SK-N-SH (cell line): Measurements from ENCODE around the gene MDM4. TPM values are rescaled to one million over a fixed set of nuclear protein-coding genes. Genes with fewer than 3 reads are reported as not detected.

Experiments used
- CTCF ChIA-PET: fragments of 300-600, 350-600 bp; formaldehyde crosslinking; extraction: SDS; loops from one replicate; lab custom pipeline; 2021; lab: Yijun Ruan, JAX
- POLR2A ChIA-PET: fragments of 350-600 bp; sonication (Branson Sonifier 250); formaldehyde crosslinking; extraction: SDS; loops from one replicate; lab custom pipeline; 2020; ENCODE audit warnings: antibody characterized with exemption, inconsistent platforms; lab: Yijun Ruan, JAX
- DNase-seq: peaks from one replicate; pipeline ENCODE4 v3.0.0; 2012
- H2AFZ ChIP-seq: fragments of 200-600 bp; sonication (generic); 2 replicates; pipeline ENCODE4 v1.8.1; 2016; ENCODE audit warnings: antibody characterized with exemption, mild to moderate bottlenecking, low read depth
- H3F3A ChIP-seq: fragments of 200-600 bp; sonication (generic); replicated peaks from 2 replicates; pipeline ENCODE3; 2016; ENCODE audit warnings: antibody characterized with exemption, mild to moderate bottlenecking; ENCODE audit not compliant: insufficient read depth
- H3K27ac ChIP-seq, 2 experiments: fragments of 200-500 bp in 1 of 2; fragments of 200-600 bp in 1 of 2; sonication (Bioruptor generic) in 1 of 2; sonication (generic), shearing (Covaris generic) in 1 of 2; 2 replicates each; pipeline versions ENCODE4 v1.5.1 to v1.6.1; 2014 to 2016; ENCODE audit warnings: low read depth in 2 of 2, inconsistent platforms in 1 of 2, low read length in 1 of 2, mild to moderate bottlenecking in 1 of 2, mixed read lengths in 1 of 2
- H3K27me3 ChIP-seq: fragments of 200-600 bp; sonication (generic), shearing (Covaris generic); 2 replicates; pipeline ENCODE4 v1.6.1; 2016; ENCODE audit warnings: mixed run types; ENCODE audit not compliant: insufficient read depth
- H3K36me3 ChIP-seq, 2 experiments: fragments of 200-500 bp in 1 of 2; fragments of 200-600 bp in 1 of 2; sonication (Bioruptor generic) in 1 of 2; sonication (generic) in 1 of 2; replicated peaks in 1 of 2; 2 replicates each; pipeline versions ENCODE3 to v1.5.1; 2014 to 2016; ENCODE audit warnings: low read length in 1 of 2, mild to moderate bottlenecking in 1 of 2; ENCODE audit not compliant: insufficient read depth in 2 of 2, control insufficient read depth in 1 of 2
- H3K4me1 ChIP-seq, 2 experiments: fragments of 200-500 bp in 1 of 2; fragments of 200-600 bp in 1 of 2; sonication (Bioruptor generic) in 1 of 2; sonication (generic), shearing (Covaris generic) in 1 of 2; 2 replicates each; pipeline versions ENCODE4 v1.5.1 to v1.6.1; 2014 to 2016; ENCODE audit warnings: low read depth in 1 of 2, low read length in 1 of 2, mixed run types in 1 of 2; ENCODE audit not compliant: insufficient read depth in 2 of 2, control insufficient read depth in 1 of 2
- H3K4me2 ChIP-seq: fragments of 200-600 bp; sonication (generic), shearing (Covaris generic); 2 replicates; pipeline ENCODE4 v1.6.1; 2017; ENCODE audit warnings: mixed run types
- H3K4me3 ChIP-seq, 2 experiments: fragments of 200-500 bp in 1 of 2; fragments of 200-600 bp in 1 of 2; sonication (Bioruptor generic) in 1 of 2; sonication (generic), shearing (Covaris generic) in 1 of 2; 2 replicates each; pipeline versions ENCODE4 v1.5.1 to v1.8.1; 2014 to 2016; ENCODE audit warnings: low read depth in 2 of 2, inconsistent platforms in 1 of 2, low read length in 1 of 2, mild to moderate bottlenecking in 1 of 2, mixed read lengths in 1 of 2, moderate library complexity in 1 of 2
- H3K79me2 ChIP-seq: fragments of 200-600 bp; sonication (generic); 2 replicates; pipeline ENCODE4 v1.8.1; 2017; ENCODE audit warnings: mild to moderate bottlenecking; ENCODE audit not compliant: insufficient read depth
- H3K9ac ChIP-seq: fragments of 200-600 bp; sonication (generic); 2 replicates; pipeline ENCODE4 v1.6.1; 2017; ENCODE audit warnings: mixed run types
- H3K9me2 ChIP-seq: fragments of 200-600 bp; sonication (generic); 2 replicates; pipeline ENCODE4 v1.6.1; 2017; ENCODE audit warnings: mixed run types
- H3K9me3 ChIP-seq: fragments of 200-600 bp; sonication (generic); 2 replicates; pipeline ENCODE4 v1.6.1; 2017; ENCODE audit warnings: mixed run types, mild to moderate bottlenecking, moderate library complexity
- H4K20me1 ChIP-seq: fragments of 200-600 bp; sonication (generic); 2 replicates; pipeline ENCODE4 v1.6.1; 2017; ENCODE audit warnings: mild to moderate bottlenecking, mixed run types; ENCODE audit not compliant: insufficient read depth
- CHD2 ChIP-seq: fragments of 150-350 bp; IDR thresholded peaks from 2 replicates; pipeline ENCODE4 v1.6.1; 2018; ENCODE audit warnings: low read length; ENCODE audit not compliant: partially characterized antibody
- CTCF ChIP-seq: fragments of 200-600 bp; sonication (generic); IDR thresholded peaks from 2 replicates; pipeline ENCODE4 v1.6.1; 2017; ENCODE audit warnings: antibody characterized with exemption, mild to moderate bottlenecking, moderate library complexity
- EZH2phosphoT487 ChIP-seq: fragments of 200-600 bp; sonication (generic); IDR thresholded peaks from 2 replicates; pipeline ENCODE4 v1.6.1; 2017; ENCODE audit warnings: low read depth, mixed run types, mild to moderate bottlenecking, antibody characterized with exemption, moderate library complexity, borderline replicate concordance
- FOXJ3 ChIP-seq: sonication (generic); formaldehyde crosslinking; IDR thresholded peaks from 2 replicates; pipeline ENCODE4 v1.5.1; 2020; ENCODE audit warnings: mild to moderate bottlenecking, missing genetic modification reagents
- FOXM1 ChIP-seq: IDR thresholded peaks from 2 replicates; pipeline ENCODE4 v1.4.0; 2012; ENCODE audit warnings: low read depth, mild to moderate bottlenecking
- JUND ChIP-seq: IDR thresholded peaks from 2 replicates; pipeline ENCODE4 v1.4.0; 2012
- MAX ChIP-seq: IDR thresholded peaks from 2 replicates; pipeline ENCODE4 v1.4.0; 2012; ENCODE audit warnings: low read depth
- MXI1 ChIP-seq: IDR thresholded peaks from 2 replicates; pipeline ENCODE4 v1.6.1; 2012; ENCODE audit warnings: mild to moderate bottlenecking, low read depth, low read length, improper control_type of control experiment
- NFIC ChIP-seq: IDR thresholded peaks from 2 replicates; pipeline ENCODE4 v1.4.0; 2012; ENCODE audit warnings: borderline replicate concordance
- RCOR1 ChIP-seq: fragments of 150-350 bp; IDR thresholded peaks from 2 replicates; pipeline ENCODE4 v1.6.1; 2017; ENCODE audit warnings: antibody characterized with exemption, low read length
- REST ChIP-seq: IDR thresholded peaks from 2 replicates; pipeline ENCODE4 v1.6.1; 2012; ENCODE audit warnings: mild to moderate bottlenecking, low read depth, low read length, moderate library complexity
- TAF1 ChIP-seq: IDR thresholded peaks from 2 replicates; pipeline ENCODE4 v1.6.1; 2012; ENCODE audit warnings: low read depth, mild to moderate bottlenecking, low read length, moderate library complexity, borderline replicate concordance
- TEAD4 ChIP-seq: IDR thresholded peaks from 2 replicates; pipeline ENCODE4 v1.4.0; 2012; ENCODE audit warnings: mild to moderate bottlenecking, borderline replicate concordance; ENCODE audit not compliant: insufficient read depth
- USF2 ChIP-seq: fragments of 150-350 bp; IDR thresholded peaks from 2 replicates; pipeline ENCODE4 v1.6.1; 2017; ENCODE audit warnings: antibody characterized with exemption, low read length, low read depth, borderline replicate concordance
- YY1 ChIP-seq: IDR thresholded peaks from 2 replicates; pipeline ENCODE4 v1.4.0; 2012; ENCODE audit warnings: low read depth, mild to moderate bottlenecking
- WGBS: methylation state at CpG from one replicate; pipeline ENCODE4 v1.1.6; 2017; ENCODE audit warnings: low lambda C conversion rate; 5-methylcytosine and 5-hydroxymethylcytosine counted together
- polyA plus RNA-seq, 3 experiments: library from polyadenylated mRNA; depleted of rRNA; stranded (reverse); fragments of >200 nt; gene quantifications; 2 replicates each; pipeline ENCODE4 v1.2.3, GENCODE V29; 2012

The MDM4 gene
- polyA plus RNA-seq, 1 of the 3 experiments (the other 2 are of a cell fraction): 6.2 TPM

GRCh38 chr1:204506969-204507316, 9.3 kb upstream of the MDM4 start (continued):
- no peak for TF ChIP-seq MXI1
- TF ChIP-seq CHD2: peak; percentile 63
- TF ChIP-seq NFIC: no peak
- TF ChIP-seq JUND: no peak; the same call in 1 of the 2 replicates
- no peak for TF ChIP-seq FOXJ3
- peak; percentile 58; the same call in 1 of the 2 replicates for TF ChIP-seq REST
- TF ChIP-seq USF2: no peak
- peak; percentile 91 for TF ChIP-seq TEAD4
- TF ChIP-seq RCOR1: peak; percentile 34; the same call in 1 of the 2 replicates
- no peak for TF ChIP-seq FOXM1
- TF ChIP-seq TAF1: no peak

- Histone ChIP-seq H4K20me1 (peaks cover 3% of the 10 kb centered on the region), H3K4me2 (peak overlapping the region; percentile 78), H3K36me3 (no peaks in the 10 kb centered on the region), H3K9me2 (no peaks in the 10 kb centered on the region), H3K4me1 (peaks cover 3 to 5% of the 10 kb centered on the region in 2 experiments; a peak in 2 of 4 replicates), H3F3A (peaks cover 36% of the 10 kb centered on the region), H3K27me3 (no peaks in the 10 kb centered on the region), H3K9me3 (no peaks in the 10 kb centered on the region), H3K4me3 (peak overlapping the region; percentile 44 to 72), H3K79me2 (no peaks in the 10 kb centered on the region), H2AFZ (peak overlapping the region; percentile 100)
- CTCF ChIA-PET: interaction anchor here (0.8 to 26.2 kb wide), 10 partner anchors 9 to 434 kb away, joined by 3 to 1005 read pairs (median 6); partner anchors contain the start of genes MDM4 and PIK3C2B
- DNase-seq: peak; percentile 59
- under 1% methylated on average over 22 of the region's 22 CpGs for WGBS
- TF ChIP-seq EZH2phosphoT487 (no peak), MXI1 (peak; percentile 47; the same call in 1 of the 2 replicates), YY1 (no peak), MAX (peak; percentile 11; the same call in 1 of the 2 replicates), CTCF (no peak)
- TF ChIP-seq, all 33 proteins: peak for 2
- POLR2A ChIA-PET: interaction anchor here (0.7 to 3.6 kb wide), 4 partner anchors 9 to 58 kb away, joined by 3 to 51 read pairs (median 8); partner anchors contain the start of gene MDM4
- Histone ChIP-seq H3K27ac (peak overlapping the region; percentile 92 to 95), H3K9ac (peak overlapping the region; percentile 77)
These were observed 8.7 kb upstream of the MDM4 start for GRCh38 chr1:204507317-204508105.
